ENCODE data around the gene DLL3.

GRCh38 chr19:39525205-39525604, 26.5 kb downstream of the DLL3 start:
- TF ChIP-seq FOXM1 (IDR thresholded peaks at IDR 0.05; ENCODE audit: borderline replicate concordance) (no peak), SP1 (IDR thresholded peaks at IDR 0.05) (no peak)

All from HEK293T (cell line).